Stimulated activated CD4-positive, alpha-beta T cell treated with anti-CD3 and anti-CD28 coated beads, Interleukin-4, amount 100 ng/mL, for 1 hour (primary cell): ENCODE data around the gene SLC4A1.

Experiments
- DNase-seq: peaks from one replicate; pipeline ENCODE4 v3.0.0-alpha.2; 2020

Gene SLC4A1

GRCh38 chr17:44219616-44220212 is 48.2 kb downstream of the SLC4A1 start, which contains the start of gene UBTF:
Gene UBTF, minus strand, starts transcription at chr17:44219675. Its CDS starts 1,446 bp downstream, at chr17:44218229.
- DNase-seq: peak; percentile 71

- DNase-seq: peak; percentile 72
Measured at GRCh38 chr17:44219108-44219615, 48.8 kb downstream of the SLC4A1 start.

DNA sequence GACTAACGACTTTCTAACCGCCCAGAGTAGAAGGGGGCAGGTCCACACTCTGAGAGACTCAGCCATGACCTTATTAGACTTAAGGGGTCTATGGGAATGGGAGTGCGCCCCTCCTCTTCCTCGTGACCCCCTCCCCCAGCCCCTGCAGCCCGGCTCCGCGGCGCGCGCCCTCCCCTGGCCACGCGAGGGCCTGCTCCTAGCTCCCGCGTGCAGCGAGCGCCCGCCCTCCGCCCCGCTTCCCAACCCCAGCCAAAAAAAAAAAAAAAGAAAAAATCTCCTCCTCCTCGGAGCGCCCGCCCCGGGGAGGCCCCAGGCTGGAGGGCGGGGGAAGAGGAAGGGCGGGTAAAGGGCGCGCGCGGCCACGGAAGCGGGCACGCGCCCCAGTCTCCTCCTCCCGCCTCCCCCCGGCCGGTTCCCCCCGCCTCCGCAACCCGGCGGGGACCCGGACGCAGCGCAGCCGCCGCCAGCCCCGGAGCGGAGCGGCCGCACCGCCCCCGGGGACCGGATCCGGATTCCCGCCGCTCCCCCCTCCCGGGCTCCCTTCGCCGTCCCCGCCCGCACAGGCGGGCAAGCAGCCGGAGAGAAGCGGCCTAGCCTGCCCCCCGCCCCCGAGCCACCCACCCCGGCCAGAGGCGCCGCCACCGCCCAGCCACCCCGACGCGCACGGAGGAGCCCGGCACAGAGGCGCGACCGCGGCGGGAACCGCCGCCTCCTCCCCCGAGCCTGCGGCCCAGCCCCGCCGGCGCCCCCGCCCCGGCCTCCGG is 49.4 kb downstream of the SLC4A1 start:
- DNase-seq: peak; percentile 86

DNA sequence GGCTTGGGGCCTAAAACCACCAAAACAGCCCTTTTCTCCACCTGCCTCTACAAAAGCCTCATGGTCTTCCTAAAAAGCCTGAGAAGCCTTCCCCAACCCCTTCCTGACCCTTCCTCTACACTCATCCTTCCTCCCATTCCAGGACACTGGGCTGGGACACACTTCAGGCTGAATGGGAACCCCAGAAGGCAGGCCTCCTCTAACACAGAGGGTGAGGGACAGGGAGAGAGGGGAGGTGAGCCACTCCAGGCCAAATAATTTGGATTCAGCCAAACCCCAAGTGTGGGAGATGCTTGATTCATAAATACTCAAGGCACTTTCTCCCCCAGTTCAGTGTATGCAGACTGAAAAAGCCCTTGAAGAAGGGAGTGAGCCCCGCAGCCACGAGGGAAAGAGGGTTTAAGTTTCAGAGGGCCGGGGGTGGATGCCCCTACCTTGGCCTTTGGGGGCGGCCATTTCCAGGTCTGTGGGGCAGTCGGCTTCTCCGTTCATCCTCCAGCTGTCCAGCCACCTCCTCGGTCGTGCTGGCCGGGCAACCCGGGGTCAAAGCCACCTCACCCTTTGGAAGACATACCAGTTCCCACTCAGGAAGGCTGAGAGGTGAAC is 50.1 kb downstream of the SLC4A1 start:
- no peak for DNase-seq

GRCh38 chr17:44216694-44217093 is 51.2 kb downstream of the SLC4A1 start:
- no peak for DNase-seq

DNA sequence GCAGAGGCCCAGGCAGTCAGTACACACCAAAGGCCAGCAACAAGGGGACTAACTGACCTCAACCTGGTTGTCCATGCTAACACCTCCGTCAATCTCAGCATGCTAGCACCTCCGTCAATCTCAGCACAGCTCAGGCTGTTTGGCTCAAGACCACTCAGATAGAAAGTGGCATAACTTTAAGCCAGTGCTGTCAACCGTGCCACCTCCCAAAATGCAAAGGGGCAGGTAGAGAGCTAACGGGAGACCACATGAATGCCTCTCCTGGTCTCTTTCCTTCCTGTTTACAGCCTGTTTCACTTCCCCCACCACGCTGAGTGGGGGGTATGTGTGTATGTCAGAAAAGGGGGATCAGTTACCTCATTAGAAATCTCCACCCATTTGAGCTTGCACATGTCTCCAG is 51.8 kb downstream of the SLC4A1 start:
- DNase-seq: no peak

DNA sequence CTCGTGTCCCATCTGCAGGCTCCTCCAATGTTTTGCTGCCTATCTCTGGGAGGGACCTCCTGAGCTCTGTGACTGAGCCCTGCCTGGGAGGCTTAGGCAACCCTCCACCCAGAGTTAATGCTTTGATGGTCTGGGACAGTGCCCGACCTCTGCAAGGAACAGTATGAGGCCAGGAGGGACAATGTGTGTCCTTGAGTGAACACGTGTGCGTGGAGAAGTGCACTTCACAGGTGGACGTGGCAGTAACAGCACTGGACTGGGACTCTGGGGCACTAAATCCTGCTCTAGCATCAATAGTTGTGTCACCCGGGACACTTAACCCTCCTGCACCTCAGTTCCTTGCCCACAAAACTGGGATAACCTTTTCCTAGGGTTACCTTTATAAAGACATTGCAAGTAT is 53.0 kb downstream of the SLC4A1 start:
- no peak for DNase-seq

DNA sequence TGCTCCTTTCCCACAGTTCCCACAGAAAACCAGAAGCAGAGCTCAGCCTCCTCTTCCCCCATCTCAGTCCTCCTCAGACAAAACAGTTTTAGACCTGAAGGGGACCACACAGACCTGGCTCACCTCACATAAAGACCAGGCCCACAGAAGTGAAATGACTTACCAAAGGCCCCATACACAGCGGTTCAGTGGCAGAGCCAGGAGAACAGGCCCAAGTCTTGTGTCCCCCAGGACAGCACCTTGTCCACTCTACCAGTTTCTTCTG is 53.8 kb downstream of the SLC4A1 start:
- DNase-seq: no peak

DNA sequence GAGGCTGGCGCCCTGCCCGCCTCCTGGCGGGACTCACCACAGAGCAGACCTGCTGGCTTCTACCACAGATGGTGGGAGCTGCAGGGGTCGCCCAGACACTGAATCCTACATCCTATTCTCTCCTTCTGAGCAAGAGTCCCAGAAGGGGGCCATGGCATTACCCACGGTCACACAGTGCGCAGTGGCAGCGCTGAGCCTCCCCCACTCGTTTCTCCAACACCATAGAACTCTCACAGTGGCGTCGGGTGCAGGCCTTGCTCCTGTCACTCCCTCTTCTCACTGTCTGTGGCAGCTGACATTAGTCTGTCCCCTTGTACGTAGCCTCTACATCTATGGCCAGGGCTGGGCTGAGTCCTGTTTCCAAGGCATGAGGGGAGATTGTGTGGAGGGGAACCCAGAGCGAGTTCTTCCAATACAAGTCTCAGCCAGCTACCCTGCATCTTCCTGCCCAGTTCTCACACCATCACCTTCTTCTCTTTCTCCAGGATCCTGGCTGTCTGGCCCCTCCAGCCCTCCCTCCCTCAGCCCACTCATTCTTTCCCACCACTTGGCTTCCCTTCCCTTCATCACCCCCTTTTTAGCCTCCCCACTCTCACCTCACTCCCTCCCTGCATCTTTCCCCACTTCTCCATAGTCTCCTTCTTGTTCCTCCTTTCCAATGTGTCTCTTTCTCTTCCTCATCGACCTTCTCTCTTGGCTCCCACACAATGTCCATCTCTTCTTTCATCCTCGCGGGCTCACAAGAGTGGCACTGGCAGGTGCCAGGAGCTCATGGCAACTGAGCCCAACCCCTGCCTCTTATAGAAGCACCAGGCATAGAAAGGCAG is 54.3 kb downstream of the SLC4A1 start:
- no peak for DNase-seq

DNA sequence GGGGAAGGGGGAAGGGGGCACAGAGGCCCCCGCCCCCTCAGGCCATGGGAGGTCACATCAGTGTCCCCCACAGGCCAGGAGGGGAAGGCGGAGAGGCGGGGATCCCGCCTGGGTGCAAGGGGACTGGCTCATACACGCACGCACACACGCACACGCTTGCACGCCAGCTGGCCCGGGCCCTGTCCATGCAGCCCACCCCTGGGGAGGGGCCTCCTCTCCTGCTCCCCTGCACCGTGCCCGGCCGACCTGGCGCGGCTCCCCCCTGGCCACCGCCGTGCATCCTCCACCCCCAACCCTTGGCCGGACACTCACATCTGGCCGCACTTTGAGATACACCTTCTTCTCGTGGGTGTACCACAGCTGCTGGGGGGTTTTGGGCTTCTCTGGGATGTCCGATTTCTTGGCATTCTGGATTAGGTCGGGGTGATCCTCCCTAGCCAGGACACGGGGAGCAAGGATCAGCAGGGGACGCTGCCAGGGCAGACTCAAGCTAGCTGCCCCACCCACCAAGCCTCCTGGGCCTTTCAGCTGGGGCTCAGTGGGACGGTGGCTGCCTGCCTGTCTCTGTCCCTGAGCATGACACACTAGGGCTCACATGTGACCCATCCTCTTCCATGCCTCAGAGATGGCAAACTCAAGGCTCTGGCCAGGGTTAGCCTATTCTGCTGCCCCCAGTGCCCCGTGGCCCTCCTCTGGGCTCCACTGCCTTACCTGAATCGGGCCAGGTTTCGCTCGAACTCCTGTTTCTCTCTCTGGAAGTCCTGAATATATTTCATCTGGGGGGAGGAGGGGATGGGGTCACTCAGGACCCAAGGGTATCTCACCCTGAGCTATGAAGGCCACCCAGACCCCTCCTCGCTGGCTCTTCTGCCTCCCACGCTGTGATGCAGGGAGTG is 55.2 kb downstream of the SLC4A1 start:
- DNase-seq: no peak

DNA sequence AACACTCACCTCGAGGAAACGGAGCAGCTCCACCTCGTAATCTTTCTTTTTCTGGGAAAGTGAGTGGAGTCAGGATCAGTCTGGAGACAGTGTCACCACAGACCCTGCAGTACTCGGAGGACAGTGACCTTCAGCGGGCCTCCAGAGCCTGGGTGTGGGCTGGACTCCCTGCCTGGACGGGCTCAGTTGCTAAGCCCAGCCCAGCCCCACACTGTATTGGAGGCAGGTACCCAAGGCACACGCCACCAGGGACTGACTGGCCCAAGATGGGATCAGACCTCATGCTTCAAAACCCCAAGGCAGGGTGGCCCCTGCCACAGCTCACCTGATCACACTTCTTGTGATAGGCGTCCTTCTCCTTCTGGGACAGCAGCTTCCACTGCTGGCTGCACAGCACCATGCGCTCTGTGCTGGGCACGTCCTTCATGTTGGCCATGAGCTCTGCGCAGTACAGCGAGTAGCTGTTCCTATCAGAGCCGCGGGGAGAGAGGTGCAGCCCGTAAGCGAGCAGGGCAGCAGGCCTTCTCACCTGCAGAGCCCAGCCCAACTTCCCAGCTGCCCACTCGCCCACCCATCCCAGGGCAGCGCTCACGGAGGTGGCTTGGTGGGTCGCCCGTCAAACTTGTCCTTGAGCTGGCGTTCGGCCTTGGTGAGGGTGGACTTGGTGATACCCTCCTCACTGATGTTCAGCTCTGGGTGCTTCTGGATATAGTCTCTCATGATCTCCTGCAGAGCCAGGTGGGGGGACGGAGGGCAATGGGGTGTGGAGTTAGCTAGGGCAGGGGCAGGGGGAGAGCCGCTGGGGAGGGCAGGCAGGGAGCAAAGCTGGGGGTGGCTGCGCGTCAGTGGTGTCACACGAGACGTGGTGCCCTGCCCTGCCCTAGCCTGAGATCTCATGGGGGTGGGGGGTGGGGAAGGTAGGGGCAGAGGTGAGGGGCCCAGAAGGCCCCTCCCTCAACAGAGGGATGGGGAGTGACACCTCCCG is 56.4 kb downstream of the SLC4A1 start:
- DNase-seq: no peak

DNA sequence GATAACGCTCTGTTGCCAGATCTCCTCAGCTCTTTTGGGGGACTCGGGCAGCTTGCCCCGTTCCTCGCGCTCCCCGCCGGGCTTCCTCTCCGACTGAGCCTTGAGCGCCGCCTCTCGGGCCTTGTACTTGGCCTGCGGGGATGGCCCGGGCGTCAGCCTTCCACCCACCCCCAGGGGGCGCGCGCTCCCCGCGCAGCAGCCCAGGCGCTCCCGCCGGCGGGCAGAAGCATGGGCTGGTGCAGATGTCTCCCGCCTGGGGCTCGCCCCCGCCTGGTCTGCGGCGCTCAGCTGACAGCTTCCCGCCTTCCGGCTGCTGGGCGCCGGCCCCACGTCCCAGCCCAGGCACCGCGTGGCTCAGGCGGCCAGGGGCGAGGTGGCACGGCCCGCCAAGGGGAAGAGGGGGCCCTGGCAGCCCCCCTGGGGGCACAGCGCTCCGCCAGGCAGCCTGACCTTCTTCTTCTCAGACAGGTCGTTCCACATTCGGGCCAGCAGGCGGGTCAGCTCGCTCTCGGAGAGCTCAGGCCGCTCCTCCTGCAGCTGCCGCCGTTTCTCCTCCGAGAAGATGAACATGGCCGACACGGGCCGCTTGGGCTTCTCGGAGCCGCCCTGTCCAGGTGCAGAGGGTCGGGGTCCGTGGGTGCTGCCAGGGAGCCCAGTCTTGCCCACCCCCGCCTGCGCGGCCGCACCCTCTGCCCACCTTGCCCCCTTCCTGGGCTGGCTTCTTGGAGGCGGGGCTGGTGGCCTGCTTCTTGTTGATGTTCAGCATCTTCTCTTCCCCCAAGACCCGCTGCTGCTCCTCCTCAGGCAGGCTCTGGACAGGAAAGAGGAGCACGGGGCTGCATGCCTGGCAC is 57.4 kb downstream of the SLC4A1 start:
- peak; percentile 90 for DNase-seq

DNA sequence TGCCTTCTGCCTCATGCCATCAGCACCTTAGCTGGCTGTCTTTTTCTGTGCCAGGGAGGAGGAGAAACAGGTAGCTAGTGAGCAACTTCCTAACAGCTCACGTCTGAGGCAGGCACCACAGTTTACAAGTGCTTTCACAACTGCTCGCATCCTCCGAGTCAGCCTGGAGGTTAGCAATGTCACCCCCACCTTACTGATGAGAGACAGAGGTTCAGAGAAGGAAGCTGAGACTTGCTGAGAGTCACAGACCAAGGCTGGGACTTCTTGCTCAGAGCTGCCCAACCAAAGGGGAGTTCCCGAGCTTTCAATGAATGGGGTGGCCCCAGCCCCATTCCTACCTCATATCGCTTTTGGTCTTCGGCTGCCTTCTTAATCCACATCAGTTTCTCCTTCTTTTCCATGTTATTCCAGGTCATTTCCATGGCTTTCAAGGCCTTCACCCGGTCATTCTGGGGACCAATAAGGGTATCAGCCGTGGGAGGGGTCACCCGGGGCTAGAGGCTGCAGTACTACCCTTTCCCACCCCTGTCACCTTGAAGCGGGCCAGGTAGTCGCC is 58.1 kb downstream of the SLC4A1 start:
- DNase-seq: peak; percentile 51

DNA sequence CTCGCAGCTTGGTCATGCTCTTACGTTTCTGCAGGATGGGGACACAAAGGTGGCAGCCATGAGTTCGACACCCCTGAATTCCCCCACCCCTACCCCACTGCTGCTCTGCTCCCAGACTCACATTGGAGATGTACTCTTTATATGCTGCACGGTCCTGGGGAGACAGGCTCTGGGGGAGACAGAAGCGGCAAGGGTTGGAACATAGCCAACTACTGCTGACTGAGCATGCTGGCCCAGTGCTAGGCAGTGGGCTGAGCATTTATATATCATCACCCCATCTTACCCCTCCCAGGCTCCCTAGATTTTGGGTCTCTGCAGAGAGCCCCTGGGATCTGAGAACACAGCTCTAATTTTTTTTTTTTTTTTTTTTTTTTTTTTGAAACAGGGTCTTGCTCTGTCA is 60.2 kb downstream of the SLC4A1 start:
- no peak for DNase-seq

DNA sequence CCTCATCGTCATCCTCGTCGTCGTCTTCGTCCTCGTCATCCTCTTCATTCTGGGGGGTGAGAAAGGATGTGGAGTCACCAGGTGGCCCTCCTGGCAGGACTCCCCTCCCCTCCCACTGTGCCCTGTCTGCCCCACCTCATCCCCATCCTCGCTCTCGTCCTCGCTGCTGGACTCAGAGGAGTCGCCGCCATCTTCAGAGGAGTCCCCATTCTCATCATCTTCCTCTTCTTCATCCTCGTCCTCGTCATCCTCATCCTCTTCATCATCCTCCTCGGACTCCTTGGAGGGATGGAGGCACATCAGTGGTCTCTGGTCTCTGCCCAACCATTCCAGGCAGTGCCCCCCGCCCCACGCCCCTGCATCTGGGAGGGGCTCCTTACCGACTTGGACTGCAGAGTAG is 60.6 kb downstream of the SLC4A1 start:
- no peak for DNase-seq

- DNase-seq: no peak
Measured at GRCh38 chr17:44206825-44207155, 61.1 kb downstream of the SLC4A1 start.

GRCh38 chr17:44205962-44206824 is 61.7 kb downstream of the SLC4A1 start:
- DNase-seq: no peak

DNA sequence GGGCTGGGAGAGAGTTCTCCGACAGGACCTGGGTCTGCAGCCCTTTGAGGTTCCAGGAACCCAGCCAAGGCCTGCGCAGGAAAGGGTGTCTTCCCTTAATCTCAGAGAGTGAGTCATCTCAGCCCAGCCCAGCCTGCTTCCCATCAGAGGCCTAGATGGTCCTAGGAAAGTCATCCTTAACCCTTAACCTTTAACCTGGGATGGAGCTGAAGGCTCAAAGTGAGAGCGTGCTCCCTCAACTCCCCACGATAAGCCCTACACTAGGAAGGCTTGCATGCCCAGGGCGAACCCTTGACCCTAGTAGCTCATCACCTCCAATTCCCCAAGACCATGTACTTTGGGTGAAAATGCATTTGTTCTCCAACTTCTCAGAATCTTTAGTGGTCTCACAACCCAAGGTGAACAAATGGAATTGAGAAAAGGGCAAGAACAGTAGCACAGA is 63.5 kb downstream of the SLC4A1 start:
- no peak for DNase-seq
